Glutamatergic neuron (in vitro differentiated cells): ENCODE data around the gene AR. TPM values are rescaled to one million over a fixed set of nuclear protein-coding genes. Genes with fewer than 3 reads are reported as not detected.

ENCODE experiments used
- DNase-seq: peaks from one replicate; pipeline ENCODE4 v3.0.0; 2022
- H3K27ac Mint-ChIP-seq: one replicate; pipeline ENCODE4 v1.8.0; 2020; ENCODE audit warnings: mild to moderate bottlenecking, mixed read lengths, inconsistent platforms; ENCODE audit not compliant: unreplicated experiment
- H3K27me3 Mint-ChIP-seq: one replicate; pipeline ENCODE4 v1.8.0; 2020; ENCODE audit warnings: mild to moderate bottlenecking, moderate library complexity, mixed read lengths, inconsistent platforms; ENCODE audit not compliant: unreplicated experiment
- H3K36me3 Mint-ChIP-seq: one replicate; pipeline ENCODE4 v1.8.0; 2020; ENCODE audit warnings: mild to moderate bottlenecking, mixed read lengths, inconsistent platforms; ENCODE audit not compliant: unreplicated experiment
- H3K4me1 Mint-ChIP-seq: one replicate; pipeline ENCODE4 v1.8.0; 2020; ENCODE audit warnings: mild to moderate bottlenecking, low read depth, mixed read lengths, inconsistent platforms; ENCODE audit not compliant: unreplicated experiment
- H3K4me3 Mint-ChIP-seq: one replicate; pipeline ENCODE4 v1.8.0; 2020; ENCODE audit warnings: mild to moderate bottlenecking, mixed read lengths, inconsistent platforms; ENCODE audit not compliant: unreplicated experiment
- H3K9me3 Mint-ChIP-seq: one replicate; pipeline ENCODE4 v1.8.0; 2020; ENCODE audit warnings: mild to moderate bottlenecking, moderate library complexity, mixed read lengths, inconsistent platforms; ENCODE audit not compliant: unreplicated experiment
- total RNA-seq: library from RNA; stranded (reverse); fragmentation: NEBNext Ultra II Directional; extraction: Animal tissue kit (Norgen Biotek cat#: 25700); gene quantifications from one replicate; pipeline ENCODE4 v1.2.1, GENCODE V29; 2021; ENCODE audit not compliant: unreplicated experiment
- TF ChIP-seq, protein P1 (sequence below): fragments of 200-600 bp; sonication (generic); IDR thresholded peaks from one replicate; pipeline ENCODE4 v1.5.0; 2021; ENCODE audit not compliant: partially characterized antibody, unreplicated experiment

The AR gene
- total RNA-seq, 1 donor from 2014 or later = 0.56 TPM

DNA sequence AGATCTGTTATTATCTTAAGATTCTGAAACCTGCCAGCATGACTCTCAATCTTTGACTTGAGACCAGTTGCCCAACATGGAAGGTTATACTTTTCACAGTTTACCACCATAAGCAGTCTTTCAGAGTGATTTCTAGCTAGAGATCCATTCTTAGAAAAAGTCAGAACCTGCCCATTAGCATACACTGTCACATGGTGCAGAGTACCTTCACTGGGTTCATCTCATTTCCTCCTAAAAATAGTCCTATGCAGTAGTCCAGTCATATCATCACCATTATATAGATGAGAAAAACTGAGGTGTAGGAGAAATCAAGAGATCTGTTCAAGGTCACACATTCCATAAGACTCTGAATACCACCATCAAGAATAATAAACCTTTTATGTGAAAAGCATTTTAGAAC, 153.6 kb downstream of the AR start:
- TF ChIP-seq, protein P1, sequence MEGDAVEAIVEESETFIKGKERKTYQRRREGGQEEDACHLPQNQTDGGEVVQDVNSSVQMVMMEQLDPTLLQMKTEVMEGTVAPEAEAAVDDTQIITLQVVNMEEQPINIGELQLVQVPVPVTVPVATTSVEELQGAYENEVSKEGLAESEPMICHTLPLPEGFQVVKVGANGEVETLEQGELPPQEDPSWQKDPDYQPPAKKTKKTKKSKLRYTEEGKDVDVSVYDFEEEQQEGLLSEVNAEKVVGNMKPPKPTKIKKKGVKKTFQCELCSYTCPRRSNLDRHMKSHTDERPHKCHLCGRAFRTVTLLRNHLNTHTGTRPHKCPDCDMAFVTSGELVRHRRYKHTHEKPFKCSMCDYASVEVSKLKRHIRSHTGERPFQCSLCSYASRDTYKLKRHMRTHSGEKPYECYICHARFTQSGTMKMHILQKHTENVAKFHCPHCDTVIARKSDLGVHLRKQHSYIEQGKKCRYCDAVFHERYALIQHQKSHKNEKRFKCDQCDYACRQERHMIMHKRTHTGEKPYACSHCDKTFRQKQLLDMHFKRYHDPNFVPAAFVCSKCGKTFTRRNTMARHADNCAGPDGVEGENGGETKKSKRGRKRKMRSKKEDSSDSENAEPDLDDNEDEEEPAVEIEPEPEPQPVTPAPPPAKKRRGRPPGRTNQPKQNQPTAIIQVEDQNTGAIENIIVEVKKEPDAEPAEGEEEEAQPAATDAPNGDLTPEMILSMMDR = no peak
- Mint-ChIP-seq H3K4me3 (no peak overlapping the region), H3K36me3 (no peaks in the 10 kb centered on the region), H3K27me3 (peaks cover 2% of the 10 kb centered on the region), H3K27ac (no peak overlapping the region), H3K9me3 (no peaks in the 10 kb centered on the region), H3K4me1 (no peaks in the 10 kb centered on the region)
- no peak for DNase-seq

DNA sequence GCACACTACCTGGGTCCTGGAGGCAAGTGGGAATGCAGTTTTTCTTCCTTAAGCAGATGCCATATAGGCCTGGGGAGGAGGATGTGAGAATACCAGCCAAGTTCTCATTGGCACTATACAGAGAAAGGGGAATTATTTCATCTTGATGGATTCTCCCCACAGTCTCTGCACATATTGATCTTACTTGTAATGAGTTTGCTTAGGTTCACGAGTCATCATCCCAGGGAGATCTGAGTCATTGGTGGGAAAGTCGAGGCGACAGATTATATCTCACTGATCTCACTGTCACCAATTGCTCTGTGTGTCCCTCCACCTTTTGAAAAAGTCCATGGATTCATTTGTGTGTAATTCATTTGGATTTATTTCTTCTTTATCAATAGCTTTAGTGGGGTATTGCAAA, 156.8 kb downstream of the AR start:
- Mint-ChIP-seq H3K4me1 (no peaks in the 10 kb centered on the region), H3K9me3 (no peaks in the 10 kb centered on the region), H3K27ac (no peak overlapping the region), H3K27me3 (peaks cover 1% of the 10 kb centered on the region), H3K36me3 (no peaks in the 10 kb centered on the region), H3K4me3 (no peak overlapping the region)
- no peak for DNase-seq
- TF ChIP-seq, protein P1 = no peak

DNA sequence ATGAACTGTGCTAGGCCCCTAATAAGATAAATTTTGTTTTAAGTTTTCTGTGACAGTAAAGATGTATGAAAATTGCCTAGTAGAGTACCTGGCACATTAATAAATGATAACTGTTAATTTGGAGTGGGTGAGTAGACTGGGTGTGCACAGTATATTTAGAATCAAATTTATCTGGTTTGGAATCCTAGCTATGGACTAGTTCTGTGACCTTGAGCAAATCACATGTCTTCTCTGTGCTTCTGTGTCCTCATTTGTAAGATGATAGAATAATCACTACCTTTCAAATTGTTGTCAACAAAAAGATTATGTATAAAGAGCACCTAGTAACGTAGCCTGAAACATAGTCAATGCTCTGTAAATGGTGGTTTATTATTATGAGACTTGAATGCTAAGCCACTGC, 170.2 kb downstream of the AR start:
- Mint-ChIP-seq H3K4me1 (no peaks in the 10 kb centered on the region), H3K4me3 (no peak overlapping the region), H3K9me3 (no peaks in the 10 kb centered on the region), H3K27ac (no peak overlapping the region), H3K27me3 (no peaks in the 10 kb centered on the region), H3K36me3 (no peaks in the 10 kb centered on the region)
- TF ChIP-seq, protein P1 = no peak
- no peak for DNase-seq

DNA sequence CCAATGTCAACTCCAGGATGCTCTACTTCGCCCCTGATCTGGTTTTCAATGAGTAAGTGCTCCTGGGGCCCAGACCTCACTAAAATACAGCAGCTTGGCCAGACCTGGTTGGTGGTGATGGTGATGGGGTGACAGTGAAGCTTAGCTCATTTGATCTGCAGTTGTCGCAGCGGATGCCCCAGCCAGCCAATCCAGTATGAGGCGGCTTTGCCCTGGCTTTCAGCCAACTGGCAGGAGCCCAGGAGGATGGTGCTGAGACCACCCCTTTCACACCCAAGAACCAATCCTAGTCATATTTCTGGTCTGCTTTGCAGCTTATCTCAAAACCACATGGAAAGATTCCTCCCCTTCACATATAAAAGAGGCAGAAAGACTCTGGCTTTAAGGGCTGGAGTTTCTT, 173.8 kb downstream of the AR start:
- Mint-ChIP-seq H3K27me3 (no peaks in the 10 kb centered on the region), H3K36me3 (no peaks in the 10 kb centered on the region), H3K4me1 (no peaks in the 10 kb centered on the region), H3K27ac (no peak overlapping the region), H3K4me3 (no peak overlapping the region), H3K9me3 (peaks cover 1% of the 10 kb centered on the region)
- no peak for DNase-seq
- TF ChIP-seq, protein P1 = no peak

DNA sequence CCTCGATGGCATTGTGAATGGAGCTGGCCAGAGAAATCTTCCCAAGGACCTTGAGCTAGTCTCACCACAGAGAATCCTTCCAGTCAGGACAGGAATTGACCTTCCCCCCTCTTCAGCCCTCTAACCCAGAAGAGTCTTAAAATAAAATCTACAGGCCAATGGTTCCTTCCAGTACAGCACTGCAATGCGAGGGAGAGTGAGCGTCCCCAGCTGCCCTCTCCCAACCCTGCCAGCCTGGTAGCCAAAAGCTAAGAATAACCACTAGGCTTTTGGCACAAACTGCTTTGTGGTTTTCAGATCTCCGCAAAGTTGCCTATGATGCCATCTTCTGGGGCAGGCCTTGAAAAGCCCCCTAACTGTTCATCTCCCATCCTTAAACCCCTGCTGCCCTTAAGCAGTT, 175.1 kb downstream of the AR start:
- no peaks in the 10 kb centered on the region for H3K36me3 Mint-ChIP-seq
- H3K4me1 Mint-ChIP-seq = peaks cover 10% of the 10 kb centered on the region
- H3K9me3 Mint-ChIP-seq = peaks cover 1% of the 10 kb centered on the region
- H3K27me3 Mint-ChIP-seq = peaks cover 2% of the 10 kb centered on the region
- no peak for DNase-seq
- TF ChIP-seq, protein P1 = no peak
- no peak overlapping the region for H3K27ac Mint-ChIP-seq
- H3K4me3 Mint-ChIP-seq = no peak overlapping the region
